ENCODE results near the gene KCNH8.

Gene KCNH8

GRCh38 chr3:19248143-19248542 is 99.8 kb downstream of the KCNH8 start:
- in situ Hi-C loops (cut with MboI; ENCODE audit: low sequenced_read_pairs): no loop called here

- in situ Hi-C loops (cut with MboI; ENCODE audit: low sequenced_read_pairs): no loop called here
These were observed 100.5 kb downstream of the KCNH8 start for GRCh38 chr3:19248767-19249166.

- in situ Hi-C loops (cut with MboI; ENCODE audit: low sequenced_read_pairs): no loop called here
These were observed 102.8 kb downstream of the KCNH8 start for GRCh38 chr3:19250959-19251610.

- in situ Hi-C loops (cut with MboI; ENCODE audit: low sequenced_read_pairs): no loop called here
These were observed 105.9 kb downstream of the KCNH8 start for GRCh38 chr3:19254189-19254588.

GRCh38 chr3:19254784-19255338 is 106.6 kb downstream of the KCNH8 start:
- in situ Hi-C loops (cut with MboI; ENCODE audit: low sequenced_read_pairs): no loop called here

GRCh38 chr3:19256313-19256712 is 108.0 kb downstream of the KCNH8 start:
- in situ Hi-C loops (cut with MboI; ENCODE audit: low sequenced_read_pairs): no loop called here

GRCh38 chr3:19263606-19264005 is 115.3 kb downstream of the KCNH8 start:
- in situ Hi-C loops (cut with MboI; ENCODE audit: low sequenced_read_pairs): no loop called here

- in situ Hi-C loops (cut with MboI; ENCODE audit: low sequenced_read_pairs): no loop called here
These were observed 116.1 kb downstream of the KCNH8 start for GRCh38 chr3:19264424-19264823.

- in situ Hi-C loops (cut with MboI; ENCODE audit: low sequenced_read_pairs): no loop called here
These were observed 118.7 kb downstream of the KCNH8 start for GRCh38 chr3:19267040-19267439.

GRCh38 chr3:19270481-19270880 is 122.2 kb downstream of the KCNH8 start:
- in situ Hi-C loops (cut with MboI; ENCODE audit: low sequenced_read_pairs): no loop called here

- in situ Hi-C loops (cut with MboI; ENCODE audit: low sequenced_read_pairs): no loop called here
These were observed 124.0 kb downstream of the KCNH8 start for GRCh38 chr3:19272296-19272695.

- in situ Hi-C loops (cut with MboI; ENCODE audit: low sequenced_read_pairs): no loop called here
These were observed 124.8 kb downstream of the KCNH8 start for GRCh38 chr3:19273091-19273490.

GRCh38 chr3:19274576-19274975 is 126.3 kb downstream of the KCNH8 start:
- in situ Hi-C loops (cut with MboI; ENCODE audit: low sequenced_read_pairs): no loop called here

- in situ Hi-C loops (cut with MboI; ENCODE audit: low sequenced_read_pairs): no loop called here
These were observed 136.7 kb downstream of the KCNH8 start for GRCh38 chr3:19284974-19285373.

- in situ Hi-C loops (cut with MboI; ENCODE audit: low sequenced_read_pairs): no loop called here
These were observed 145.0 kb downstream of the KCNH8 start for GRCh38 chr3:19293295-19293694.

GRCh38 chr3:19295208-19295607 is 146.9 kb downstream of the KCNH8 start:
- in situ Hi-C loops (cut with MboI; ENCODE audit: low sequenced_read_pairs): no loop called here

- in situ Hi-C loops (cut with MboI; ENCODE audit: low sequenced_read_pairs): loop anchor here (25.0 kb wide), 1 partner anchor 530 kb away; no protein-coding TSS in a partner anchor
These were observed 183.6 kb downstream of the KCNH8 start for GRCh38 chr3:19331931-19332330.

GRCh38 chr3:19334120-19334519 is 185.8 kb downstream of the KCNH8 start:
- in situ Hi-C loops (cut with MboI; ENCODE audit: low sequenced_read_pairs): loop anchor here (25.0 kb wide), 1 partner anchor 528 kb away; no protein-coding TSS in a partner anchor

- in situ Hi-C loops (cut with MboI; ENCODE audit: low sequenced_read_pairs): loop anchor here (25.0 kb wide), 1 partner anchor 524 kb away; no protein-coding TSS in a partner anchor
These were observed 190.5 kb downstream of the KCNH8 start for GRCh38 chr3:19338769-19339168.

- in situ Hi-C loops (cut with MboI; ENCODE audit: low sequenced_read_pairs): loop anchor here (25.0 kb wide), 1 partner anchor 520 kb away; no protein-coding TSS in a partner anchor
These were observed 194.1 kb downstream of the KCNH8 start for GRCh38 chr3:19342389-19342788.

GRCh38 chr3:19346759-19347158 is 198.4 kb downstream of the KCNH8 start:
- in situ Hi-C loops (cut with MboI; ENCODE audit: low sequenced_read_pairs): loop anchor here (25.0 kb wide), 1 partner anchor 516 kb away; no protein-coding TSS in a partner anchor

GRCh38 chr3:19347671-19348070 is 199.4 kb downstream of the KCNH8 start:
- in situ Hi-C loops (cut with MboI; ENCODE audit: low sequenced_read_pairs): loop anchor here (25.0 kb wide), 1 partner anchor 515 kb away; no protein-coding TSS in a partner anchor

Measured in HL-60/S4 (cell line).